Activated T-cell treated with anti-CD3 and anti-CD28 coated beads for 1 hour (primary cell): Measurements from ENCODE around the gene ADAMTS2.

Source experiments
- DNase-seq: peaks from one replicate; pipeline ENCODE4 v3.0.0-alpha.2; 2020; ENCODE audit warnings: low read depth

ADAMTS2 gene

GRCh38 chr5:179343719-179344430 is 1.4 kb downstream of the ADAMTS2 start:
- no peak for DNase-seq

GRCh38 chr5:179343021-179343718 is 2.1 kb downstream of the ADAMTS2 start:
- no peak for DNase-seq

GRCh38 chr5:179342577-179342976 is 2.7 kb downstream of the ADAMTS2 start:
- DNase-seq: no peak

- no peak for DNase-seq
Measured at GRCh38 chr5:179340465-179340864, 4.8 kb downstream of the ADAMTS2 start.

GRCh38 chr5:179339996-179340395 is 5.3 kb downstream of the ADAMTS2 start:
- DNase-seq: no peak

GRCh38 chr5:179339081-179339480 is 6.2 kb downstream of the ADAMTS2 start:
- DNase-seq: no peak

GRCh38 chr5:179337796-179338676 is 7.2 kb downstream of the ADAMTS2 start:
- no peak for DNase-seq

- no peak for DNase-seq
Measured at GRCh38 chr5:179336871-179337795, 8.1 kb downstream of the ADAMTS2 start.

- no peak for DNase-seq
Measured at GRCh38 chr5:179336126-179336870, 9.0 kb downstream of the ADAMTS2 start.

GRCh38 chr5:179333796-179334761 is 11.2 kb downstream of the ADAMTS2 start:
- no peak for DNase-seq

- DNase-seq: no peak
Measured at GRCh38 chr5:179332741-179333290, 12.4 kb downstream of the ADAMTS2 start.

- DNase-seq: no peak
Measured at GRCh38 chr5:179331591-179332375, 13.5 kb downstream of the ADAMTS2 start.

GRCh38 chr5:179330186-179330900 is 14.9 kb downstream of the ADAMTS2 start:
- DNase-seq: no peak

GRCh38 chr5:179328291-179328690 is 17.0 kb downstream of the ADAMTS2 start:
- DNase-seq: no peak

GRCh38 chr5:179327021-179327735 is 18.1 kb downstream of the ADAMTS2 start:
- DNase-seq: no peak

GRCh38 chr5:179326122-179326927 is 18.9 kb downstream of the ADAMTS2 start:
- no peak for DNase-seq
